Chondrocyte (in vitro differentiated cells): ENCODE results near the gene KRTAP10-5. TPM values are rescaled to one million over a fixed set of nuclear protein-coding genes. Genes with fewer than 3 reads are reported as not detected.
A peak's percentile ranks its signal among the peaks of the same experiment; 100 is the strongest.

ENCODE experiments used
- DNase-seq: peaks from one replicate; pipeline ENCODE4 v3.0.0; 2021; ENCODE audit warnings: mixed read lengths, low spot score
- H3K27ac Mint-ChIP-seq: one replicate; pipeline ENCODE4 v1.8.0; 2021; ENCODE audit warnings: mild to moderate bottlenecking, moderate library complexity, mixed read lengths; ENCODE audit not compliant: unreplicated experiment
- H3K27me3 Mint-ChIP-seq: 2 replicates; pipeline ENCODE4 v1.8.0; 2021; ENCODE audit warnings: low read depth, mixed read lengths
- H3K36me3 Mint-ChIP-seq: 2 replicates; pipeline ENCODE4 v1.8.0; 2021; ENCODE audit warnings: low read depth, mixed read lengths
- H3K4me1 Mint-ChIP-seq: 2 replicates; pipeline ENCODE4 v1.8.0; 2021; ENCODE audit warnings: low read depth, mild to moderate bottlenecking, mixed read lengths
- H3K4me3 Mint-ChIP-seq: one replicate; pipeline ENCODE4 v1.8.0; 2021; ENCODE audit warnings: mild to moderate bottlenecking, moderate library complexity, mixed read lengths; ENCODE audit not compliant: unreplicated experiment
- H3K9me3 Mint-ChIP-seq: 2 replicates; pipeline ENCODE4 v1.8.0; 2021; ENCODE audit warnings: low read depth, mixed read lengths
- total RNA-seq: library from RNA; stranded (reverse); gene quantifications from 3 replicates; pipeline ENCODE4 v1.2.1, GENCODE V29; 2021
- TF ChIP-seq, protein P1 (sequence below): fragments of 200-600 bp; sonication (generic); IDR thresholded peaks from 2 replicates; pipeline ENCODE4 v1.5.0; 2021; ENCODE audit warnings: antibody characterized with exemption, mild to moderate bottlenecking, moderate library complexity

The KRTAP10-5 gene
- total RNA-seq, 1 donor from 2014 or later, result not detected

DNA sequence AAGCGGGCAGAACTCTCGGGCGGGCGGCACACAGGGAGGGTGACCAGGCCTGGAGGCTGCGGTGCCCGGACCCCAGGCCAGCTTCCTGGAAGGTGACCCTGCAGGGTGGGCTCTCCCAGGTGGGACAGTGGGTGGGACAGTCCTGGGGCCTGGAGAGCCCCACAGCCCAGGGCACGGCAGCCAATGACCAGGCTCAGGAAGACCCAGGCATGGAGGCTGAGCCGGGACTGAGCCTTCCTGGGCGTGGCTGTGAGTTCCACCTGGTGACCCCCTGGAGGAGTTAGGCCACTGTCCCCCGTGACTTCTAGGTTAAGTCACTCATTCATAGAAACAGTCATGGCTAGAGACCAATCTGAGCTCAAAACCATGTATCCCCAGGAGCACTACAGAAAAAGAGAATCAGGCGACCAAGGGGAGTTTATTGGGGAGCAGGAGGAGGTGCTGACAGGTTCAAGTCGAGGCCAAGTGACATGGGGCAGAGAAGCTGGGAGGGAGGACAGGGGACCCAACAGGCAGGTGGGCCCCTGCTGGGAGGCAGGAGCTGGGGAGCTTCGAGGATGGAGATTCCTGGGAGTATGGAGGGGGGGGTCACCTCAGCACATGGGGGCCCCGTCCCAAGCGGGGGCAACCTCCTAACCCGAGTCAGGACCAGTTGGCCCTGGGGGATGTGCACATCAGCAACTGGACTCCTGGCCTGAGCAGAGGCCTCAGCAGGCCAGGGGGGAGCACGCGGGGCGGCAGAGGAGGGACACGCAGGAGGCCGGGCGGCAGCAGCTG, 1.2 kb downstream of the KRTAP10-5 start:
- peaks cover 9% of the 10 kb centered on the region for H3K36me3 Mint-ChIP-seq
- H3K4me3 Mint-ChIP-seq, result no peak overlapping the region
- no peak overlapping the region for H3K27ac Mint-ChIP-seq
- TF ChIP-seq, protein P1, sequence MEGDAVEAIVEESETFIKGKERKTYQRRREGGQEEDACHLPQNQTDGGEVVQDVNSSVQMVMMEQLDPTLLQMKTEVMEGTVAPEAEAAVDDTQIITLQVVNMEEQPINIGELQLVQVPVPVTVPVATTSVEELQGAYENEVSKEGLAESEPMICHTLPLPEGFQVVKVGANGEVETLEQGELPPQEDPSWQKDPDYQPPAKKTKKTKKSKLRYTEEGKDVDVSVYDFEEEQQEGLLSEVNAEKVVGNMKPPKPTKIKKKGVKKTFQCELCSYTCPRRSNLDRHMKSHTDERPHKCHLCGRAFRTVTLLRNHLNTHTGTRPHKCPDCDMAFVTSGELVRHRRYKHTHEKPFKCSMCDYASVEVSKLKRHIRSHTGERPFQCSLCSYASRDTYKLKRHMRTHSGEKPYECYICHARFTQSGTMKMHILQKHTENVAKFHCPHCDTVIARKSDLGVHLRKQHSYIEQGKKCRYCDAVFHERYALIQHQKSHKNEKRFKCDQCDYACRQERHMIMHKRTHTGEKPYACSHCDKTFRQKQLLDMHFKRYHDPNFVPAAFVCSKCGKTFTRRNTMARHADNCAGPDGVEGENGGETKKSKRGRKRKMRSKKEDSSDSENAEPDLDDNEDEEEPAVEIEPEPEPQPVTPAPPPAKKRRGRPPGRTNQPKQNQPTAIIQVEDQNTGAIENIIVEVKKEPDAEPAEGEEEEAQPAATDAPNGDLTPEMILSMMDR, result no peak
- peaks cover 25% of the 10 kb centered on the region for H3K9me3 Mint-ChIP-seq
- DNase-seq, result no peak
- H3K4me1 Mint-ChIP-seq, result peaks cover 9% of the 10 kb centered on the region
- H3K27me3 Mint-ChIP-seq, result peaks cover 33% of the 10 kb centered on the region

DNA sequence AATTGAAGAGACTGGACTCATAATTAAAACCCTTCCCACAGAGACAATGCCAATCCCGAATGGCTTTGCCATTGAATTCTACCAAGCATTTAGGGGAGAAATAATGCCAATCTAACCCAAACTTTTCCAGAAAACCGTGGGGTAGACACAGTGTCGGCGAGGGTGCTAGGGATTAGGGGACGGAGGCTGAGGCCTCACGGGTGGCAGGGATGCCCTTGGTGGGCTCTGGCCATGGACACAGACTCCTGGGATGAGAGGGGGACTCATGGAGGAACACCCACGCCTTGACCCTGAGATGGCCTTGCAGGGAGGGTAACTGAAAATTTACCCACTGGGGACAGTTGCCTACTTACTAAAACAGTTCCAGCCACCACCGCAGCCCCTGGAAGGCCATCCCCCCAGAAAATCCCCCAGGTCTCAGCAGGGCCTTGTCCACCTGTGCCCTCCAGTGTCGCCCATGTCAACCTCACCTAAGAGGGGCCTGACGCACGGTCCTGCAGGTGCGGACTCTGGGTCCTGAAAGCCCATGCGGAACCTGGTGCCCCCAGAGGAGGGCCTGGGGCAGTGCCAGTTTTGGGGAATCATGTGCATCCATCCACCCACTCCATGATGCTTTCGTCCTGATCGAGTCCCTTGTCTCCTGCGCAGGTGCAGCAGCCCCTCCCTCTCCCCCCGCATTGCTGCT, 1.9 kb downstream of the KRTAP10-5 start:
- Mint-ChIP-seq H3K27me3 (peaks cover 29% of the 10 kb centered on the region), H3K9me3 (peaks cover 25% of the 10 kb centered on the region), H3K4me1 (peaks cover 8% of the 10 kb centered on the region), H3K4me3 (no peak overlapping the region), H3K36me3 (peaks cover 9% of the 10 kb centered on the region), H3K27ac (no peak overlapping the region)
- no peak for DNase-seq
- TF ChIP-seq, protein P1, result no peak

DNA sequence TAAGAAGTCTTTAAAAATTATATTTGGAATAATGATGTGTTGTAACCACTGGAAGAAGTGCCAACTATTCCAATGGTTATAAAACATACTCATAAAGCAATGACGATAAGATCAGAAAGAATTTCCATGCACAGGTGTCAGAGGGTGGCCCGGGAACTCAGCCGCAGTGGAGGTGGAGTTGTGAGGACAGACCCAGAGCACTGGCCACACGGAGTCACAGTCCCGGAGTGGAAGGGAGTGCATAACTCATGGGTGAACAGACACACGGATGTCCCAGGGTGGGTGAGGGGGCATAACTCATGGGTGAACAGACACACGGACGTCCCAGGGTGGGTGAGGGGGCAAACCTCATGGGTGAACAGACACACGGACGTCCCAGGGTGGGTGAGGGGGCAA, 4.4 kb downstream of the KRTAP10-5 start:
- TF ChIP-seq, protein P1, result no peak
- H3K9me3 Mint-ChIP-seq, result peaks cover 28% of the 10 kb centered on the region

DNA sequence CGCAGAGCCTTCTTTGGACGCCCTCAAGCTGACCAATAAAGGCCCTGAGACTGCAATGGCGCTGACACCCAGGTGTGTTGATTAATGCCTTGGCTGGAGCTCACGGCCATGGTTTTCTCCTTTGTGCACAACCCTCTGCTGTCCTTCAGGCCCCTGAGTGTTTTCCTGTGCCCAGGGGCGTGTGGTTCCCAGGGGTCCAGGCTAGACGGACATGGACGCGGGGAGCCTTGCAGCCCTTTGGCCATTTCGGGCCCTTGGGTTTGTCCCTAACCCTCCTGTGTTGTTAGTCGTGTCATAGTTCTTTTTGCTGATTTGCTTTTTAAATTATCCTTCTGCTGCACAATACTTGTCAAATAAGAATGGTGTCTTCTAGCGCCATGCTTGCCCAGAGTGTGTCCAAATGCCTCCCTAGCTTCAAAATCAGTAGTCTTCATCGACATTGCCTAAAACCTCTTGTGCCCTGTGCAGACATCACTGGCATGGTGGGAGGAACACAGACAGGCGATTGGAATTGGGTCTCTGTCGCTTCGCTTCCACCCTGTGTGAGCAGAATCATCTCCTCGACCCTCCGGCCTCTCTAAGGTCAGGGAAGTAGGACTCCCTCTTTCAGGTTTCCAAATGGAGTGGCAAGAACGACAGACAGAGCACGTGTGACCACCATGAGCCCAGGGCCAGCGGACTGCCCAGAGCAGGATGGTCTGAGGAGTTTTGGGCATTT, 4.9 kb downstream of the KRTAP10-5 start:
- Mint-ChIP-seq H3K4me1 (peaks cover 6% of the 10 kb centered on the region), H3K27me3 (peaks cover 18% of the 10 kb centered on the region), H3K4me3 (no peak overlapping the region), H3K9me3 (peaks cover 32% of the 10 kb centered on the region), H3K36me3 (peaks cover 9% of the 10 kb centered on the region), H3K27ac (no peak overlapping the region)
- peak; percentile 63 for DNase-seq
- TF ChIP-seq, protein P1, result no peak

More for the DNA sequence above, 4.4 kb downstream of the KRTAP10-5 start:
- Mint-ChIP-seq H3K27me3 (peaks cover 21% of the 10 kb centered on the region), H3K27ac (no peak overlapping the region), H3K4me1 (peaks cover 6% of the 10 kb centered on the region), H3K4me3 (no peak overlapping the region), H3K36me3 (peaks cover 10% of the 10 kb centered on the region)
- DNase-seq, result no peak
